Hepatocyte (in vitro differentiated cells): Measurements from ENCODE around the gene NFYC. TPM values are rescaled to one million over a fixed set of nuclear protein-coding genes. Genes with fewer than 3 reads are reported as not detected.

Experiments used
- DNase-seq: peaks from one replicate; pipeline ENCODE4 v3.0.0-alpha.2; 2016; ENCODE audit warnings: low spot score
- H2AFZ ChIP-seq: fragments of 200-600 bp; sonication (generic); 2 replicates; pipeline ENCODE4 v1.6.0; 2016; ENCODE audit warnings: antibody characterized with exemption, mild to moderate bottlenecking
- H3K27ac ChIP-seq: fragments of 200-600 bp; sonication (generic); 2 replicates; pipeline ENCODE4 v1.5.1; 2016; ENCODE audit warnings: mild to moderate bottlenecking
- H3K27me3 ChIP-seq: fragments of 200-600 bp; sonication (generic); 2 replicates; pipeline ENCODE4 v1.6.1; 2016
- H3K36me3 ChIP-seq: fragments of 200-600 bp; sonication (generic); replicated peaks from 2 replicates; pipeline ENCODE4 v1.5.1; 2016; ENCODE audit warnings: low read depth; ENCODE audit not compliant: insufficient read depth
- H3K4me1 ChIP-seq: fragments of 200-600 bp; sonication (generic); 2 replicates; pipeline ENCODE4 v1.5.1; 2016; ENCODE audit warnings: mild to moderate bottlenecking, moderate library complexity; ENCODE audit not compliant: insufficient read depth
- H3K4me2 ChIP-seq: fragments of 200-600 bp; sonication (generic); 2 replicates; pipeline ENCODE4 v1.6.0; 2016
- H3K4me3 ChIP-seq: fragments of 200-600 bp; sonication (generic); 2 replicates; pipeline ENCODE4 v1.5.1; 2016; ENCODE audit warnings: mild to moderate bottlenecking
- H3K79me2 ChIP-seq: fragments of 200-600 bp; sonication (generic); 2 replicates; pipeline ENCODE4 v1.6.0; 2017; ENCODE audit warnings: mild to moderate bottlenecking
- H3K9me2 ChIP-seq: fragments of 200-600 bp; sonication (generic); replicated peaks from 2 replicates; pipeline ENCODE4 v1.6.0; 2017; ENCODE audit warnings: mild to moderate bottlenecking; ENCODE audit not compliant: insufficient read depth
- H3K9me3 ChIP-seq: fragments of 200-600 bp; sonication (generic); 2 replicates; pipeline ENCODE4 v1.5.1; 2016; ENCODE audit warnings: low read depth, mild to moderate bottlenecking
- H4K20me1 ChIP-seq: fragments of 200-600 bp; sonication (generic); 2 replicates; pipeline ENCODE4 v1.6.0; 2016; ENCODE audit warnings: mild to moderate bottlenecking; ENCODE audit not compliant: insufficient read depth, poor library complexity, severe bottlenecking
- CTCF ChIP-seq: fragments of 200-600 bp; sonication (generic); IDR thresholded peaks from 2 replicates; pipeline ENCODE4 v1.5.1; 2016; ENCODE audit warnings: antibody characterized with exemption, mild to moderate bottlenecking; ENCODE audit not compliant: poor library complexity
- EZH2 ChIP-seq: fragments of 200-600 bp; sonication (generic); IDR thresholded peaks from 2 replicates; pipeline ENCODE4 v1.6.1; 2016; ENCODE audit warnings: antibody characterized with exemption, mild to moderate bottlenecking, borderline replicate concordance
- EZH2phosphoT487 ChIP-seq: fragments of 200-600 bp; sonication (generic); IDR thresholded peaks from one replicate; pipeline ENCODE4 v1.6.1; 2018; ENCODE audit warnings: antibody characterized with exemption, mild to moderate bottlenecking, low read depth, moderate library complexity; ENCODE audit not compliant: unreplicated experiment, severe bottlenecking
- WGBS: methylation state at CpG from one replicate; pipeline ENCODE4 v1.1.6; 2016; ENCODE audit warnings: low lambda C conversion rate; ENCODE audit errors: missing lambda C conversion rate; 5-methylcytosine and 5-hydroxymethylcytosine counted together
- polyA plus RNA-seq: library from polyadenylated mRNA; unstranded; fragments of >200 nt; fragmentation: Nextera tagmentation; extraction: Ambion mirVana; gene quantifications from 2 replicates; pipeline ENCODE4 v1.2.1, GENCODE V29; 2016
- total RNA-seq: library from RNA; depleted of rRNA; stranded (reverse); fragments of >200 nt; gene quantifications from 2 replicates; pipeline ENCODE4 v1.2.3, GENCODE V29; 2014

NFYC gene
- total and polyA plus RNA-seq, 2 experiments from 2014 or later, result 44.1 to 52.5 TPM

- Histone ChIP-seq H3K4me3 (no peak overlapping the region), H2AFZ (no peak overlapping the region), H3K27ac (no peak overlapping the region), H3K79me2 (no peaks in the 10 kb centered on the region), H3K4me2 (no peak overlapping the region), H3K4me1 (peaks cover 16% of the 10 kb centered on the region), H4K20me1 (no peaks in the 10 kb centered on the region), H3K9me2 (no peaks in the 10 kb centered on the region), H3K36me3 (no peaks in the 10 kb centered on the region), H3K9me3 (no peaks in the 10 kb centered on the region), H3K27me3 (no peaks in the 10 kb centered on the region)
- DNase-seq, result no peak
- no peak for TF ChIP-seq EZH2phosphoT487
- no peak for TF ChIP-seq CTCF
- TF ChIP-seq EZH2, result no peak
- WGBS, result 79% methylated on average over 4 of the region's 4 CpGs
These were observed 28.6 kb upstream of the NFYC start for GRCh38 chr1:40662864-40663263.

- 52% methylated on average over 8 of the region's 8 CpGs for WGBS
- H3K4me2 ChIP-seq, result no peak overlapping the region
- no peak for DNase-seq
- H3K9me2 ChIP-seq, result no peaks in the 10 kb centered on the region
- H3K4me3 ChIP-seq, result no peak overlapping the region
- H3K4me1 ChIP-seq, result peaks cover 16% of the 10 kb centered on the region
- no peaks in the 10 kb centered on the region for H3K27me3 ChIP-seq
- no peak overlapping the region for H2AFZ ChIP-seq
- TF ChIP-seq EZH2phosphoT487 (no peak), EZH2 (no peak), CTCF (no peak)
- no peaks in the 10 kb centered on the region for H3K79me2 ChIP-seq
- H4K20me1 ChIP-seq, result no peaks in the 10 kb centered on the region
- H3K9me3 ChIP-seq, result no peaks in the 10 kb centered on the region
- no peaks in the 10 kb centered on the region for H3K36me3 ChIP-seq
- H3K27ac ChIP-seq, result no peak overlapping the region
These were observed 28.0 kb upstream of the NFYC start for GRCh38 chr1:40663324-40664166.

DNA sequence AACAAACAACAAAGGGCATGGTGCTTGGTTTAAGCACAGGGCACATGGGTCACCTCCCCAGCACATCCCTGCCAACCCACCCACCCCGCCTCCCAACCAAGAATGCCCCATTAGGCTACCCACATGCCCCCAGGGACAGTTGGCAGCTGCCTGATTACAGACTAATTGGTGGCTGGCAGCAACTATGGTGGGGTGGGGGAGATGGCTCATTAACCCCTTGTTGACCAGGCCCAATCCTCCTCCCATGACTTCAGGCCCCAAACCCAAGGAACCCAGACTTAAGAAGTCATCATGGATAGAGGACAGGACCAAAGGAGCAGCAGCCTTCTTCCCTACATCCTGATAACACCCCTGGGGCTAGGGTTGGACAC is 27.4 kb upstream of the NFYC start:
- no peak overlapping the region for H2AFZ ChIP-seq
- 88% methylated on average over 1 of the region's 1 CpG for WGBS
- DNase-seq, result no peak
- H3K4me2 ChIP-seq, result no peak overlapping the region
- H3K4me1 ChIP-seq, result peaks cover 14% of the 10 kb centered on the region
- no peak overlapping the region for H3K4me3 ChIP-seq
- TF ChIP-seq CTCF (no peak), EZH2phosphoT487 (no peak), EZH2 (no peak)
- H3K9me3 ChIP-seq, result no peaks in the 10 kb centered on the region
- H3K9me2 ChIP-seq, result no peaks in the 10 kb centered on the region
- H4K20me1 ChIP-seq, result no peaks in the 10 kb centered on the region
- H3K36me3 ChIP-seq, result no peaks in the 10 kb centered on the region
- H3K27me3 ChIP-seq, result peaks cover 2% of the 10 kb centered on the region
- H3K79me2 ChIP-seq, result no peaks in the 10 kb centered on the region
- no peak overlapping the region for H3K27ac ChIP-seq
